ENCODE data around the gene ERAS.

GRCh38 chrX:48852857-48853256 lies 26.5 kb downstream of the ERAS start:
- TF ChIP-seq CTCF (IDR thresholded peaks at IDR 0.05) = no peak
- TF ChIP-seq POLR2A (IDR thresholded peaks at IDR 0.05) = no peak
